SW480 (cell line): ENCODE data around the gene LRRN2.

Experiments
- DNase-seq: peaks from one replicate; pipeline ENCODE4 v3.0.0-alpha.2; 2016; ENCODE audit warnings: low spot score

Gene LRRN2

DNA sequence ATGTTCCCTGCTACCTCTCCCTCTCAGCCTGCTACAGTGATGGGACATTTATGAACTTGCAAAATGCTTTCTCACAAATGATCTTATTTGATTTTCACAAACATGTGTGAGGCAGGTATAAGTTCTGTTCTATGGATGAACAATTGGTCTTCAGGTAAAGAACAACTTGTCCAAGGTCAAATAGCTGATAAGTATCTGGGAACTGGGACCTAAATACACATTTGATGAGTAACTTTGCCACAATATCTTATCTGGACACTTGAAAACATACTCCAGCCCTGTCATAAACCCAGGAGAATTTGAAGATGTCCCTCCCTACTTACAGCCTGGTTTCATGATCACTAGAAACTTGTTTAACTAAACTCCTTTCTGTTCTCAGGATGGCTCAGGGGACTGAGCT, 23.0 kb downstream of the LRRN2 start:
- DNase-seq = no peak

DNA sequence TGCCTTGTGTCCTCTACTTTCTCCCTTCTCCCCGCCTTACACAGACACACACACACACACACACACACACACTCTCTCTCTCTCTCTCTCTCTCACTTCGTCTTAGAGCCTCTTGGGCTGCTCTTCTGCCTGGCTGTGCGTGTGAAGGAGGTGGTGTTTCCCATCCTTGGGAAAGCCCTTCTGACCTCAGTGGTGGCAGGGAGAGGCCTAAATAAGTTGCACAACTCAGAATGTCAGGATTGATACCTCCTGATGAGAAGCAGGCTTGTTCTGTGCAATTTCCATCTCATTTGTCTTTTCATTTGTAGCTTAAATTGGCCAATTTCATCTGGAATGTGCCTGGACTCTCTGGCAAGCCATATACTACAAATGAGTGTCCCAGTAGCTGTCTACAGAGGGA, 25.0 kb downstream of the LRRN2 start:
- no peak for DNase-seq

DNA sequence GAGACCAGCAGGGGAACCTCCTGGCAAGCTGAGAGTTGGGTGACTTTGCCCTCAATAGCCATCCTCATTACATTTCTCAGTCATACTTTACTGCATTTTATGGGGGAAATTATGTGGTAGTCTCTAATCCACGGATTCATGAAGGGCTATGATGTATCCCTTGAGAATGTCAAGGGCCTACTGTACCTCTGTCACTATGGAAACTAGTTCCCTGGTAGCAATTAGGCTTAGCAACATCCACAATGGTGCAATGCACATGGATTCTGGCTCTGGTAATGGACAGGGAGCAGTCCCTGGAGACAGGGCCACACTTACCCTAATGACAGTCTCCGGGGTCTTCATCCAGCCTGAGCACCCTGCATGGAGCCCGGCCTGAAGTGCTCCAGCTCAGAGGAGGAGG, 26.5 kb downstream of the LRRN2 start:
- no peak for DNase-seq

DNA sequence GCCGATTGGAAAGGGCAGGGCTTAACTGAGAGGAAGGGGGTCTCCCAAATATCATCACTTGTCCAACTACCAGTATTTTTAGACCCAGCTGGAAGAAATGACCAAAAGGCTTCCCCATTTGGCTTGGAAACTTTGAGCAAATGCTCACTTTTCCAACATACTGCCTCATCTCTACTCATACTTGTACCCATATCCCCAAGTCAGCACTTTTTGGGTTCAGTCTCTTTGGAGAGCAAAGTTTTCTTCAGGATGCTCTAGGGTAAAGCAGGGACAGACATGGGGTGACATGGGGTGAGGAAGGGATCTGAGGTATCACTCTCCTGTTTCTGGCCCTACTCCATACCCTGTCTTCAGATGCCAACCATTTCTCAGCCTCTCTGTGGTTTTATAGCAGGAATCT, 27.2 kb downstream of the LRRN2 start:
- DNase-seq = no peak

DNA sequence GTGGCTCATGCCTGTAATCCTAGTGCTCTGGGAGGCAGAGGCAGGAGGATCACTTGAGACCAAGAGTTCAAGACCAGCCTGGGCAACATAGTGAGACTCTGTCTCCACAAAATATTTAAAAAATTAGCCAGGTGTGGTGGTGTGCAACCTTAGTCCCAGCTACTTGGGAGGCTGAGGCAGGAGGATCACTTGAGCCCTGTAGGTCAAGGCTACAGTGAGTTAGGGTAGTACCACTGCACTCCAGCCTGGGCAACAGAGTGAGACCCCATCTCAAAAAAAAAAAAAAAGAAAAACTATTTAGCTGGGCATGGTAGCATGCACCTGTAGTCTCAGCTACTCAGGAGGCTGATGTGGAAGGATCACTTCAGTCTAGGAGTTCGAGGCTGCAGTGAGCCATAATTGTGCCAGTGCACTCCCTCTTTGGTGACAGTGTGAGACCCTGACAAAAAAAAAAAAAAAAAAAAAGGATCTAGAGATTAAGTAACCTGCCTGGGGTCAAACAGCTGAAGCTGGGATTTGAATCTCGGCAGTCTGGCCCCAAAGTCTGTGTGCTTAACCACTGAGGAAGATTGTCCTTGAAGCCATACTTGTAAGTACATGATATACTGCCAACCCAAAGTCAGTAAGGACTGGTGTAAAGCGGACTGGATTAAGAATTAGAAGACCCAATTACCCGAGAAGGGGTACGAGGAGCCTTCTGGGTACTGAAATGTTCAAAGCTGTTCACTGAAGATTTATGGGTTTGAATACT, 31.8 kb downstream of the LRRN2 start:
- DNase-seq = no peak

DNA sequence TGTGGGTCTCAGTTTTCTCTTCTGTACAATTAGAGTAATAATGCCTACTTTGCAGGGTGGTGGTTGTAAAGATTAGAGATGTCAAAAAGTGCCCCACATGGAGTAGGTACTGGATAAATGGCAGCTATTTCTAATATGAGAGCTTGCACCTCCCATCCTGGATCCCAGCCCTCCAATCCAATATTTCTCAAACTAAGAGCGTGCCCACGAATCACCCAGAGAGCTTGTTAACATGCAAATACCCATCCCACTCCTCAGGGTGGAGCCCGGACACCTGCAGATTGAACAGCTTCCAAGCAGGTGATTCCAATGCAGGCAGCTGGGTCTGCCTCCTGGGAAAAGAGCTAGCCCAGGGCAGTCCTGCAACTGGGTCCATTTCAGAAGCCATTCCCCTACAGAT, 33.0 kb downstream of the LRRN2 start:
- no peak for DNase-seq

DNA sequence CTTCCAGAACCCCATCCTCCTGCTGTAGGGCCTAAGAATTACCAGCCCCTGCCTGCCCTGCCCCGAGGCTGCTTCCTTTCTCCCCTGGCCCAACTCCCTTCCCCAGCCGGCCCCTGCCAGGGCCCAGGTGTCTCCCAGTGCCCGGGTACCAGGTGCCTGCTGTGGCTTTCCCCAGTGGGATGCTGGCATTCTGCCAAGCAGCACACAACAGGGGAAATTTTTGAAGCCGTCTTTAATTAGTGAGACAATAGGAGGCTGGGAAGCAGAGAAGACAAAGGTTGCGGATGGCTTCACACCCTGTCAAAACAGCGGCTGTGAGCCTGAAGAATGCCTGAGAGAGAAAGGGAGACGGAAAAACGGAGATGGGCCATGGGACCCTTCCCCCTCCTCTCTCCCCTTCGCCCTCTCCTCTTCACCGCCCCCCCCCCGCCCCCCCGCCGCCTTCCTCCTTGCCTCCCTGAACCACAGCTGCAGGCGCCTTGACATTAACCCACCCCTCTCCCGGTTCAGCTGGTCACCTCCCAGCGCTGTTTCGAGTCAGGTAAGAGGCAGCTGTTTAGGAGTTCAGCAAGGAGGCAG, 33.6 kb downstream of the LRRN2 start:
- no peak for DNase-seq

DNA sequence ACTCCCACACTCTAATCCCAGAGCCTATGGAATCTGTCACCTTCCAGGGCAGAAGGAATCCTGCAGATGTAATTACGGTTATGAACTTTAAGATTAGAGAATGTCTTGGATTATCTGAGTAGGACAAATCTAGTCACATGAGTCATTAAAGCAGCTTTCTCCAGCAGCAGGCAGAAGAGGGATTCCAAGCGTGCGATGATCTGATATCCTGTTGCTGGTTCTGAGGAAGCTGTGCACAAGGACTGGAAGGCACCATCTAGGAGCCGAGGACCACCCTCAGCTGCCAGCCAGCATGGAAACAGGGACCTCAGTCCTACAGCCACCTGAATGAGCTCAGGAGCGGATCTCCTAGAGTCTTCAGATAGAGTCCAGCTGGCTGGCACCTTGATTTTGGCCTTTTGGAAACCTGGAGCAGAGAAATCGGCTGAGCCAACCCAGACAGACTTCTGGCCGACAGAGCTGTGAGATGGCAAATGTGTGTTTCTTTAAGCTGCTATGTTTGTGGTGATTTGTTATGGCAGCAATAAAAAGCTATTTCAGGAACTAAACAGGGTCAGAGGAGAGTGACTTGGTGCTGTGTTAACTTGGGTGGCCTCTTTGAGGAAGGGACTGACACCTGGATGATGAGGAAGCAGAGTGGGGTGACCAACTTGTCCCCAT, 34.5 kb downstream of the LRRN2 start:
- no peak for DNase-seq

DNA sequence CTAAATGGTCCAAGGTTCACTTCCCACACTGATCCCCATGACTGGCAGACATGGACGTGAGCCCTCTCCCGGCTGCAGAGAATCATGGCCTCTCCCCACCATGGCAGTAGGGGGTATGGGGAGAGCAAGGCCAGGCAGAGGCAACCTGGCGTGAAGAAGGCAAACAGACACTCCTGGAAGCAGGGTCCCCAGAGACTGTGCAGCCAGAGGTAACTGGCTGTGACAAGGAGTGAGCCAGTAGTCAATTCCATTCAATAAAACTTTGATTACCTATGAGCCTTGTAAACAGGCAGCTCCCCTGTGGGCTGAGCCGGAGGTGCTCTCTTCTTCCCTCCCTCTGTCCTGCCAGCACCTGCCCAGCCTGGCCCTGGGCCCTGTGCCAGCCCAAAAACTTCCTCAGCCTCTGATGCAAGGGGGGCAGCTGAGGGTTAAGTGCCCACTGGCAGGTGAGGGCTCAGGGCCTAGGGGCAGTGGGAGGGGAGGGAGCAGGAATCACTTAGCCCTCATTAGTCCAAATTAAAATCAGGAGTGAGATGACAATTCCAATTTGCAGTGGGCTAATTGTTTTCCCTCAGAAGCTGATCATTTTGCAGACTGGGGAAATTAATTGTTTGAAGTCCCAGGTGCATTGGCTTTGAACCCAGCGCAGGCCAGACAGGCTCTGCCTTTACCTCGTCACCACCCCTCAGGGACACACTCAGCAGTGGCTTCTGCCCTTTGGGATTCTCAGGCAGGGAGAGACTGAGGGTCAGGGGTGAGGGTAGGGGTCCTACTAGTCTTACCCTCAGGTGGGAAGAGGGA, 35.6 kb downstream of the LRRN2 start:
- no peak for DNase-seq

DNA sequence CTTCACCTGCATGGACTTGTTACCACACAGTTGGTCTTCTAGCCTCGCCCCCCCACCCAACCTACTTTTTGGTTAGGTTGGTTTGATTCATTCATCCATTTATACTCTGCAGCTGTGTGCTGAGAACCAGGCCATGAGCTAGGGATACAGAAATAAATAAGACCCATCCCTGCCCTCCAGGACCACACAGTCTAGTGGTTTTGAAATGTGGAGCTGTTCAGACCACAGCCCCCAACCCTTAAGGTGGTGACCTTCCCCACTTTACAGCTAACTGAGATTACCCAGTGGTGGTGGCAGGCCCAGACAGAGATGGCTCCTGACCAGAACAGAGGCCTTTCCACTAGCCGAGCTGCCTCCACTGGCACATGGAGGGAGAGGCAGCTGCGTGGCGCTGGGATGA, 37.0 kb downstream of the LRRN2 start:
- no peak for DNase-seq

DNA sequence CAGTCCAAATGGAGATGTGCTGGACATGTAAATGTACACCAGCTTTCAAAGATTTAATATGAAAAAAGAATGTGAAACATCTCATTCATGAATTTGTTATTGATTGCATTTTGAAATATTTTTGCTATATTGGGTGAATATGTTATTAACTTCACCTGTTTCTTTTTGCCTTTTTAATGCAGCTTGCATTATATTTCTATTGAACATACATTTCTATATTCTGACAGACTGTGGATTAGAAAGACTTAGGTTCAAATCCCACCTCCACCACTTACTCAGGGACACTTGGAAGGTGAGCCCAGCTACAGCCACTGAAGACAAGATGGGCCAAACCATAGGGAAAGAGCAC, 37.8 kb downstream of the LRRN2 start:
- DNase-seq = no peak

DNA sequence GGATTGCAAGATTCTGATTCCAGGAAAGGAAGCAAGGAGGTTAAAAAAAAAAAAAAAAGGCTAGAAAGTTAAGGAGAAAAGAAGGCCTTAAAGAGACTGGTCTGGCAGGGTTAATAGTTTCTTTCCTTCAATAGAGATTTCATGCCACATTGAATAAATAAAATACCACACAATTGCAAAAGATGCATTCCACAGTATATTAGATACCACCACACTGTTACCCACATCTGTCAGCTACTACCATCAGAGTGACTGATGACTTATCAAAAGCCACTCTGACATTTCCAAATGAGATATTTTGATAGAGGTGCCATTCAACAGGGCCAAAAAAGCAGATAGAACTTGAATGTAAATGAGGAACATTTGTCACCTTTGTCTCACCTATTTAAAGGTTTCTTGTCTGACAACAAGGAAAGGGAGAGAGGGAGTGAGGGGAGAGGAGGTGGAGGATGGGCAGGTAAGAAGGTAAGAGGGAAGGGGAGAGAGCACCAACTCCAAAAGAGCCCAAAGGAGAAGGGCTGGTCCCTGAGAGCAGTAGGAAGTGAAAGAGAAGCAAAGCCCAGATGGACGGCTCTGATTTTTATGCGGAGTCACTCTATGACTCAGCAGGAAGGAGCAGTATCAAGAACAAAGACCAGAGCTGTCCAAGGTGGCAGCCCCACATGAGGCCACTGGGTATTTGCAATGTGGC, 38.3 kb downstream of the LRRN2 start:
- peak; percentile 76 for DNase-seq

DNA sequence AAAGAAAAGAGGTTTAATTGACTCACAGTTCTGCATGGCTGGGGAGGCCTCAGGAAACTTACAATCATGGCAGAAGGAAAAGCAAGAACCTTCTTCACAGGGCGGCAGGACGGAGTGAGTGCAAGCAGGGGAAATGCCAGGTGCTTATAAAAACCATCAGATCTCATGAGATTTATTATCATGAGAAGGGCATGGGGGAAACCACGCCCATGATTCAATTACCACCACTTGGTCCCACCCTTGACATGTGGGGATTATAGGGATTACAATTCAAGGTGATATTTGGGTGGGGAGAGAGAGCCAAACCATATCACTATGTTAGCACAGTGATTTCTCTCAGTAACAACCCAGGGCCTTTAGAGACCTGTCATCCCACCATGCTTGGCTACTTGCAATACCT, 39.9 kb downstream of the LRRN2 start:
- DNase-seq = no peak

DNA sequence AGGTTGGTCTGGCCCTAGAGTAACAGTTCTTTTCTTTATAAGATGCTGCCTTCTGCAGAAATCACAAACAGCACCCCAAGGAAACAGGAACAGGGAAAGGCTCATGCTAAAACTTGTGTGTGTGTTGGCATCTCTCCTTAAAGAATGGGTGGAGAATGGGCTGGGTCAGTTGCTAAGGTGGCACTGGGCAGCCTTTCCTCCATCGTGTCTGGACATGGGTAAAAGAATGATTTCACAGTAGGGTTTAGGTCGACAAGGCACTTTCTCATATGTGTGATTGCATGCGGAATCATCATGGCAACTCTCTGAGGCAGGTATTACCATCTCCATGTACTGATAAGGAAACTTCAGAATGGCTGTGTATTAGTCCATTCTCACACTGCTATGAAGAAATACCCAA, 40.3 kb downstream of the LRRN2 start:
- no peak for DNase-seq

DNA sequence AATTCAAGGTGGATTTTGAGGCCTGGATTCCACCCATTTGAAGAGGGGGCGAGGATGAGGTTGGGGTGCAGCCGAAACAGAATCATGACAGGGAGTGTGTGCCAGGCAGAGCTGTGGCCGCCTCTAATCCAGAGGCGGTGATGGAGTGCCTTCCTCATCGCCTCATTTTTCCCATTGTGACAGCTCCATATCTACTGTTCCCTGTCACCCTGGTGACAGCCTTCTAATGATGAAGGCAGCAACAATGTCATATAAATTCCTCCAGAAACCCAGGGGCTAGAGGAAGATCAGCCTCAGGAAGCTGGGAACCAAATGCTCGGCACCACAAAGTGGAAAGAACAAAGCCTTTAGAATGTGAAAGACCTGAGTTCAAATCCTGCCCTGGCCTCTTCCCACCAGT, 42.0 kb downstream of the LRRN2 start:
- DNase-seq = no peak

DNA sequence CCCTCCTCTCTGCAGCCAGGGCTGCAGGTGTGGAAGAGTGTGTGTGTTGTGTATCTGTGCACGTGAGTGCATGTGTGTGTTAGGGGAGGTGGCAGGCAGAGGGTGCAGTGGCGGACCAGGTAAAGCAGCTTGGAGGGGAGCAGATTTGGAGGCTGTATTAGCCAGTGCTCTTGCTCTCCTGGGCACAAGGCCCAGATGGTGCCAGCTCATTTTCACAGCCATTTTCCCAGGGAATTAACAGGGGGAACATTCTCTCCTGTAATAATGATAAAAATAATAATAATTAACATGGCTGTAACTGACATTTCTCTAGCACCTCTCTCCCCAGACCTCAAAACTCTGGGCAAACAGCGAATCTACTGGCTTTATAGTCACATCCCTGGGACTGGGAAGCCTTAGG, 43.6 kb downstream of the LRRN2 start:
- no peak for DNase-seq

DNA sequence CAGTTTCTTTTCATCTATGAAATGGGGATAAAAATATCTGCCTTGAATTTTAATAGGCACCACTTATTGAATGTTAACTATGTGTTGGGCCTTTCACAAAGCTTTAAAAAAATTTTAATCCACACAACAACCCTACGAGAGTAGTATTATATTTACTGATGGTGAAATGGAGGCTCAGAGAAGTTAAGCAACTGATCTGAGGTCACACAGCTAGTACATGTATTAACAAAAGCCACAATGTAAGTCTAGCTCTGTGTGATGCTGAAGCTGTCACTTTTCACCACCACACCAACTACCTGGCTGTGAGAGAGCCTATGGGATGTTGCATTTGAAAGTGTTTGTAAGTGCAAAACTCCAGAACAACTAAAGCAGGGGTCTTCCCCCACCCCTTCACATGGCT, 44.1 kb downstream of the LRRN2 start:
- DNase-seq = no peak

DNA sequence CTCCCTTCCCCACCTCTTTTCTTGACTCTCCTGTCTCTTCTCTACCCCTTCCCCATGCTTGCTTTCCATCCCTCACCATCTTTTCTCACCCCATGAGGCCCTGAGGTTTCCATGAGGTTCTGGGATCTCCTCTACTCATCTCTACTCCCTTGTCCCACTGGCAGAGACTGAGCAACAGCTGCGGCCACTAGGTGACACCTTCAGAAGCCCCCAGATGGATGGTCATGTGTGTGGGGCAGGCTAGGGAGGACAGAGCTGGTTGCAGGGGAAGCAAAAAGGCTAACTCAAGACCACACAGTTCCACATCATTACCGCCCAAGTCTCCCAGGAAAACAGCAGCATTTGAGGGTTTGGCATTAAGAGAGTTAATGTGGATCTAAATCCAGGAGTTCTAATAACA, 45.0 kb downstream of the LRRN2 start:
- DNase-seq = no peak

DNA sequence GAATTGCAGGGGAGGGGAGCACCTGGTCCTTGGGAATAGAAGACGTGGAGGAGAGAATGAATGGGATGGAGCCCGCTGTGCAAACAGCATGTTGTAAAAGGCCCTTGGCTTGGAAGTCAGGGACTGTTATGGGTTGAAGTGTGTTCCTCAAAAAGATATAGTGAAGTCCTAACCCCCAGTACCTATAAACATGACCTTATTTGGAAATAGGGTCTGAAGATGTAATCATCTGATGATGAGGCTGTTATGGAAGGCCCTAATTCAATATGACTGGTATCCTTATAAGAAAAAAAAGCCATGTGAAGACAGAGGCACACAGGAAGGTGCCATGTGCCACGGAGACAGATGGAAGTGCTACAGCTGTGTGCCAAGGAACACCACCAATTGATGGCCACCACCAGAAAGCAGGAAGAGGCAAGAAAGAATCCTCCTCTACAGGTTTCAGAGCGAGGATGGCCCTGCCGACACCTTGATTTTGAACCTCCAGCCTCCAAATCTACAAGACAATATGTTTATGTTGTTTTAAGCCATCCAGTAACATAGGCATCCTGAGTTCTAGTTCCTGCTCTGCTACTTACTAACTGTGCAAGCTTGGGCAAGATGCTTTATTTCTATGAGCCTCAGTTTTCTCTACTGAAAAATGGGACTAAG, 51.2 kb downstream of the LRRN2 start:
- DNase-seq = no peak

DNA sequence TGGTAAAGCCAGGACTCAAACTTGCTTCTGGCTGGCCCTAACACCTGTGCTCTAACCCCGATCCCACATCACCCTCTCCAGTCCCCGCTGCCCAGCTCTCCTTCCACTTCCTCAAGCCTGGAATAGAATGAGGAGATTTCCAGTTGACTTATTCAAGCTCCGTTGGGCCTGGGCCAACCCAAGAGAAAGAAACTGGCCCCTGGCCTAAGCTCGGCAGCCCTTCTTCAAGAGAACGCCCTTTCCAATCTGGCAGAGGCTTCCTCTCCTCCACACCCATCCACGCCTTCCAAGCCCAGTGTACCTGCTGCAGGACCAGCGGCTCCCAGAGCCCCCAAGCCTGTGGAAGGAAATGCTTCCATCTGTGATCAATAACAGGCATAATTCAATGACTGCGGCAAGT, 51.9 kb downstream of the LRRN2 start:
- no peak for DNase-seq

DNA sequence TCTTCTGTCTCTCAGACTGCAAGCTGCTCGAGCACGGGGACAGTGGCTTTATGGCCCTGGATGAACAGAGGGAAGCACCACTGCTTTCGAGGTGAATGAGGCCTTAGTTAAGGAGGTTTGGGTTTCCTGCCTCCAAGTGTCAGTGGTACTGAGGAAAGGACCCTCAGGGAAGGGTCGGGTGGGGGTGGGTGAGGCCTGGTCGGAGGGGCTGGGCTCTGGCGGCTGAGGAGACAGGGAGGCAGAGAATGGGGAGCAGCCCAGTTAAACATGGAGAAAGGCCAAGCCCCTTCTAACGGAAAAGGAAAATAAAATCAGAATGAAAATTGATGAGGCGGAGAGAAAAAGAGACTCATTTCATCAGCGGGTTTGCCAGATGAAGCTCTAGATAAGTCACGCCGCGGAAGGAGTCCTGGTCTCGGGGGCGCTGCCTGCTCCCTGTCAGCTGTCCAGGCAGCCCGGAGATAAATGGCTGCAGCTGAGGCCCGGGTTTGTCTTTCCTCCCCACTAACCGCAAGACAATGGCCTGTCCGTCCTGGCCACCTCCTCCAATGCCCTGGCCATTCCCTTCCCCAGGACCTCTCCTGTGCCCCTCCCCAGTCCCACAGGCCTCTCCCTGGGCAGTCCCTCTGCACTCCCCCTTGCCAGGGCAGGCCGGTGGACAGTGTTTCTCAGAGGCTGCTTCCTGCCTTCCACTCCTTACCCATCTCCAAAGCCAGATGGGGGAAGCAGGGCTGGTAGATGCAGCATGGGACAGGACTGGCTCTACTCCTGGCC, 55.2 kb downstream of the LRRN2 start:
- DNase-seq = no peak
